Bone marrow (tissue), 2 donors: ENCODE data around the gene THEM5.
"Not testable (repeated sequence)": the region's sequence is repeated elsewhere in the genome, so short reads cannot be mapped to it uniquely, and the experiment has no call there.

Experiments
- DNase-seq, 2 donors: peaks; one replicate each; lab custom pipeline; 2025; lab: John Stamatoyannopoulos, UW

THEM5 gene

GRCh38 chr1:151853411-151853943 lies at the start of gene THEM5:
Gene THEM5, minus strand, starts transcription at chr1:151853712. Its CDS starts 147 bp downstream, at chr1:151853565.
- DNase-seq, result no peak

- no peak for DNase-seq
Measured at GRCh38 chr1:151902858-151903257, 49.3 kb upstream of the THEM5 start.

- not testable (repeated sequence) for DNase-seq
Measured at GRCh38 chr1:151900804-151901203, 47.3 kb upstream of the THEM5 start.

- DNase-seq, result no peak
Measured at GRCh38 chr1:151898519-151898991, 45.0 kb upstream of the THEM5 start.

GRCh38 chr1:151897991-151898431 lies 44.5 kb upstream of the THEM5 start:
- no peak for DNase-seq

- no peak for DNase-seq
Measured at GRCh38 chr1:151893176-151893924, 39.8 kb upstream of the THEM5 start.

GRCh38 chr1:151892190-151892589 lies 38.7 kb upstream of the THEM5 start:
- DNase-seq, result no peak

- no peak for DNase-seq
Measured at GRCh38 chr1:151891512-151891911, 38.0 kb upstream of the THEM5 start.

- no peak for DNase-seq
Measured at GRCh38 chr1:151888972-151889570, 35.6 kb upstream of the THEM5 start.

- no peak for DNase-seq
Measured at GRCh38 chr1:151887028-151887427, 33.5 kb upstream of the THEM5 start.

GRCh38 chr1:151885479-151885878 lies 32.0 kb upstream of the THEM5 start:
- no peak for DNase-seq

- not testable (repeated sequence) for DNase-seq
Measured at GRCh38 chr1:151884879-151885278, 31.4 kb upstream of the THEM5 start.

- DNase-seq, result not testable (repeated sequence)
Measured at GRCh38 chr1:151884445-151884844, 30.9 kb upstream of the THEM5 start.

- DNase-seq, result not testable (repeated sequence)
Measured at GRCh38 chr1:151883898-151884297, 30.4 kb upstream of the THEM5 start.

- DNase-seq, result not testable (repeated sequence)
Measured at GRCh38 chr1:151882918-151883317, 29.4 kb upstream of the THEM5 start.

GRCh38 chr1:151882466-151882865 lies 29.0 kb upstream of the THEM5 start:
- DNase-seq, result no peak

GRCh38 chr1:151881479-151881878 lies 28.0 kb upstream of the THEM5 start:
- DNase-seq, result no peak

- no peak for DNase-seq
Measured at GRCh38 chr1:151875419-151876097, 22.0 kb upstream of the THEM5 start.

GRCh38 chr1:151872776-151873175 lies 19.3 kb upstream of the THEM5 start:
- not testable (repeated sequence) for DNase-seq

GRCh38 chr1:151871284-151872030 lies 17.9 kb upstream of the THEM5 start:
- DNase-seq, result no peak

GRCh38 chr1:151868486-151868885 lies 15.0 kb upstream of the THEM5 start:
- no peak for DNase-seq
